Mesenteric fat pad (tissue), 1 donor: ENCODE results near the gene GJD3. TPM values are rescaled to one million over a fixed set of nuclear protein-coding genes. Genes with fewer than 3 reads are reported as not detected.
"Not testable (repeated sequence)": the region's sequence is repeated elsewhere in the genome, so short reads cannot be mapped to it uniquely, and the experiment has no call there.

Experiments used
- DNase-seq: peaks from one replicate; pipeline ENCODE4 v3.0.0-alpha.2; 2020; ENCODE audit warnings: low spot score
- total RNA-seq: library from RNA; stranded (reverse); fragmentation: NEBNext Ultra II Directional; extraction: Animal tissue kit (Norgen Biotek cat#: 25700); gene quantifications from one replicate; pipeline ENCODE4 v1.2.1, GENCODE V29; 2021
- donor health status: DM: yes; HTN: yes; CAD: no.

GJD3 gene
- total RNA-seq, 1 donor from 2014 or later, result 0.77 TPM

DNA sequence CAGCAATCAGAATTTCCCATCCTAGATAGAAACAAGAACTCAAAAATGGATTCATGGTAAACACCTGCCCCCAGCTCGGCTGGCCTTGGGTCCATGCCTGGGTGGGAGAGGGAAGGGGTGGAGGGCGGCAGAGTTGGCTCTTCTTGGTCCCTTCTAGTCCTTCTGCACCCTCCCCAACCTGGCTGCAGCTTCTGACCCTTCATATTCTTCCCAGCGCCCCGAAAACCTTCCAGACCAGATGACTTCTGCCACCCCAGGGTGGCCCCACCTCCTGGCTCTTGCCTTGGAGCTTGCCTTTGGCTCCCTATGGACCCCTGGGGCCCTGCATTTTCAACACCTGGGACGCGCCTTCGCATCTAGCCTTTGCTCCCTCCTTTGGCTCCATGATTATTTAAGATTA, 5.4 kb upstream of the GJD3 start:
- DNase-seq, result peak; percentile 84

DNA sequence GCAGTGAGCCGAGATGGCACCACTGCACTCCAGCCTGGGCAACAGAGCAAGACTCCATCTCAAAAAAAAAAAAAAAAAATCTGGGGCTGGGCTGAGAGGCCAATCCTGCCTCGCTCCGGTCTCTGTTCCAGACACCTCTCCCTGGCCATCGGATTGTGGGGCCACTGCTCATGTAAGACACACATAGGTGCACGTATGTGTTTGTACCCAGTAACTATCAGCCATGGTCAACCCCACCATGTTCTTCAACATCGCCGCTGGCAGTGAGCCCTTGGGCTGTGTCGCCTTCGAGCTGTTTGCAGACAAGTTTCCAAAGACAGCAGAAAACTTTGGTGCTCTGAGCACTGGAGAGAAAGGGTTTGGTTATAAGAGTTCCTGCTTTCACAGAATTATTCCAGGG, 3.2 kb upstream of the GJD3 start:
- not testable (repeated sequence) for DNase-seq

DNA sequence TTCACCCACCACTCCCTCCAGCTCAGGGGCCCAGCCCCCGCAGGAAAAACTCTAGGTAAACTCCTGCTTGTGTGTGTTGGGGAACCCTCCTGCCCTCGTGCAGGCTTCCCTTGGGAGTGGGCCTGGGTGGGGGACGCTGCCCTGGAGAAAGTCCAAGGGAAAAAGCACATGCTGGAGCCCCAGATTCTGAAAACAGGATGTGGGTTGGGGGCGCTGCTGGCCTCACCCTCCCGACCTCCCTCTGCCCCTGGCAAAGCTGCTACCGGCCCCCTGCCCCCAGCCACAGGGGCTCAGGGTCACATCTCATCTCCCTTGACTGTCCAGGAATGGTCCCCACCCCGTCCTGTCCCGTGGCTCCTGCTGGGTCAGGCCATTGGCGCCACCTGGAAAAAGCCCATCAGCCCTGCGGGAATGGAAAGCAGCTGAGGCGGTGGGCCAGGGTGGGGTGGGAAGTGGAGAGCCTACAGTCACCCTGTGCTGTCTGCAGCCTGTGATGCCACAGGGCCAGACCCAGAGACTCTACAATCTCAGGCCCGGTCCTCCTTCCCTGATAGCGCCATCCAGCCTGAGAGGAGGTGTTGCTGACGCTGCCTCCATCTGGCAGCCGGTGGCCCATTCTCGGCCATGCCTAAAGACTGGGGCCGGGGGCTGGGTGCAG, 2.5 kb upstream of the GJD3 start:
- no peak for DNase-seq

DNA sequence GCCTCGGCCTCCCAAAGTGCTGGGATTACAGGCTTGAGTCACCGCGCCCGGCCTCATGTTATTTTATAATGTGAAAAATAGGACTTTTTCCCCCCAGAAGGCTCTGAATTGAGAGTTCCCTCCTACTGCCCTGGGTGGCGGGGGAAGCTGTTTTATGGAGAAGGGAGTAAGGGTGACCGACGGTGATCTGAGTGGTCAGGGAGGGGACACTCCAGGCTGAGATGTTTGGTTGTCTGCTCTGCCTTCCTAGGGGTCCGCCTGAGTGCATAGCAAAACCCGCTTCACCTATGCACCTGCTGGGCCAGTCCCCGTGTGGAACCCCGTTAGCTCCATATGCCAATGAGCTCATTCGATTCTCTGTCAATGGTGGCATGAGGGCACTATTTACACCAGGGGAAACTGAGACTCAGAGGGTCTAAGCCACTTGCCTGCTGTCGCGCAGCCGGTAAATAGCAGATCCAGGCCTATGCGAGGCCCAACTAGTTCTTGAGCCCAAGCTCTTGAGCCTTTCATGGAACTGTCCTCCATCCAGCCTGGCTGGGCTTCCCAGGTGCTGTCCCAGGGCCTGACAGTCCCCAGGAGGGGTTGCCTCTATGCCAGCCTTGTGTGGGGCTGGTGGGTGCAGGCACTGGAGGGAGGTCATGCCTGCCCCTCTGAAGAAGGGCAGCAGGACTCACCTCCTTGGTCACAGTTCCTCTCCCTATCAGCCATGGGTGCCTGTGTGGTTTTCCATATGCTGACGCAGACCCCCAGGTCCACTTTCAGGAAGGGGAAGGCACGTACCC, 1.7 kb upstream of the GJD3 start:
- DNase-seq, result no peak

DNA sequence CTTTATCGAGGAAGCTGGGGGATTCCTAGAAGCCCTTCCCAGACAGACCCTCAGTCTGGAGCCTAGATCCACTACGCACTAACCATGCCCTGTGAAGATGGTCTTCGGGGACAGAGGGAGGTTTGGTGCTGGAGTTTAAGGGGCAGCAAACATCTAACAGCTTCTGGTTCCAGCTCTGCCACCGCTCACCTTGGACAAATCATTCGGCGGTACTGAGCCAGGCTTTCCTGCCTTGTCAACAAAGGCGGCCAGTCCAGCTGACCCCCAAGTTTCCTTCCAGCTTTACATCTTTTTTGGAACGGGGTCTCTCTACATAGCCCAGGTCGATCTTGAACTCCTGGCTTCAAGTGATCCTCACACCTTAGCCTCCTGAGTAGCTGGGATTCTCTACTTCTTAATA, 369 bp upstream of the GJD3 start:
- DNase-seq, result no peak

DNA sequence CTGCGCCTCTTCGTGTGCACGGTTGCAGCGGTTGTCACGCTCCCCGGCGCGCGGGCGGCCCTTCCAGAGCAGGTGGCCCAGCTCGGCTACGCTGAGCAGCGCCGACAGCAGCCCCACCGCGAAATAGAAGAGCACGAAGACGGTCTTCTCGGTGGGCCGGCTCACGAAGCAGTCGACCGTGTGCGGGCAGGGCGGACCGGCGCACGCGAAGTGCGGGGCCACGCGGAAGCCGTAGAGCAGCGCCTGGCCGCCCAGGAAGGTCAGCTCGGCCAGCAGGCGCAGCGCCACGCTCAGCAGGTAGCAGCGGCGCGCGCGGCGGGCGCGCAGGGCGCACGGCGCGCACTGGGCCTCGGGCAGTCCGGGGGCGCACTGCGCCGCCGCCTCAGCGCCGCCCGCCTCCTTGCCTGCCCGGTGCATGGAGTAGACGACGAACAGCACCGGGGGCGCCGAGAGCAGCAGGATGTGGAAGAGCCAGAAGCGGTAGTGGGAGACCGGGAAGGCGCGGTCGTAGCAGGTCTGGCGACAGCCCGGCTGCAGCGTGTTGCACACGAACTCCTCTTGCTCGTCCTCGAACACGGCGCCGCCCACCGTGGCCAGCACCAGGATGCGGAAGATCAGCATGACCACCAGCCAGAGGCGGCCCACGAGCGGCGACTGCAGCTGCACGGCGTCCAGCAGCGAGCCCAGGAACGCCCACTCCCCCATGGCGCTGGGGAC, 1.3 kb downstream of the GJD3 start:
- DNase-seq, result no peak

DNA sequence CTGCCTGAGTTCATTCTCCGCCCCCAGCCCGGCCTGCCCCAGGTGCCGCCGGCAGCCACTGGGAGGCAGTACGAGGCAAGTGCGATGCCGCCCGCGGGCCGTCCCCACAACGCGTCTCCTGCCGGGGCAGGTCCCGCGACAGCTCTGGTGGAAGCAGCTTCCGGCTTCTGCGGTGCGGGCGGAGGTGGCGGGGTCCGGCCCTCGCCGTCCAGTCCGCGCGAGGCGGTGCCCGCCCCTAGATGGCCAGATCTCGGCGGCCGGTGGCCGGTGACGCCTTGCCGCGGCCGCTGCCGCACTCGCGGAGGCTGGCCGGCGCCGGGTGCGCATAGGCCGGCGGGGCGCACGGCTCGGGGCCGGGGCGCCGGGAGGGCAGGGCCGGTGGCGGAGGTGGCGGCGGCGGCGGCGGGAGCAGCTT, 1.8 kb downstream of the GJD3 start:
- DNase-seq, result no peak

DNA sequence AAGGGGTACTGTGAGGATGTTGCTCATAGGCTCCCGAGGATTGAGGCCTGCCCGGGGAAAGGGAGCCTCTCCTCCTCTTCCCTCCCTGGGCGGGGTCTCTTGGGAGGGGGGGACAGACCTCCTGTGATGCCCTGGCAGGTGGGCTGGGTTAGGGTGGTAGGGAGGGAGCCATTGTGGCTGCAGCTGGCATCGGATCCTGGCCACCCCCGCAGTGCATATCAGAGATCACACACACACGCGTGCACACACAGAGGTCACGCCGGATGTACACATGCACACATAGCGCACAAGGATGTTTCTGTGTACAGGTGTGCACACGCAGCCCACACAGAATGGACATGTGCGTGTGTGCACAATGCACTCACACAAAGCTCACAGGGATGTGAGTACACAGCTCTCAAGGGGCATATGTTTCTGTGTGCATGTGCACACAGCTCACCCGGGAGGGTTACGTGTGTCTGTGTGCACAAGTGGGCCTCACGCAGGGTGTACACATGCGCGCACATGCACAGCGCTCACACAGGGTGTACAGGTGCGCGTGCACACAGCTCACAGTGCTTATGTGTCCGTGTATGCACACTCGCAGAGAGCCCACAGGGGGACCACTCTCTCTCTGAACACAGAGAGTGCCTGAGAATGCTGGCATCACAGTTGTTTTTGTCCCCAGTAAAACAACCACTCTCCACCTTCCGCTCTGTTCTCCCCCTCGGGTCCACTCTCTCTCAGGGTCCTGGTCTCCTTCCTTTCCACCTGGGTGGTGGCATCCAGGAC, 2.4 kb downstream of the GJD3 start:
- DNase-seq, result no peak

DNA sequence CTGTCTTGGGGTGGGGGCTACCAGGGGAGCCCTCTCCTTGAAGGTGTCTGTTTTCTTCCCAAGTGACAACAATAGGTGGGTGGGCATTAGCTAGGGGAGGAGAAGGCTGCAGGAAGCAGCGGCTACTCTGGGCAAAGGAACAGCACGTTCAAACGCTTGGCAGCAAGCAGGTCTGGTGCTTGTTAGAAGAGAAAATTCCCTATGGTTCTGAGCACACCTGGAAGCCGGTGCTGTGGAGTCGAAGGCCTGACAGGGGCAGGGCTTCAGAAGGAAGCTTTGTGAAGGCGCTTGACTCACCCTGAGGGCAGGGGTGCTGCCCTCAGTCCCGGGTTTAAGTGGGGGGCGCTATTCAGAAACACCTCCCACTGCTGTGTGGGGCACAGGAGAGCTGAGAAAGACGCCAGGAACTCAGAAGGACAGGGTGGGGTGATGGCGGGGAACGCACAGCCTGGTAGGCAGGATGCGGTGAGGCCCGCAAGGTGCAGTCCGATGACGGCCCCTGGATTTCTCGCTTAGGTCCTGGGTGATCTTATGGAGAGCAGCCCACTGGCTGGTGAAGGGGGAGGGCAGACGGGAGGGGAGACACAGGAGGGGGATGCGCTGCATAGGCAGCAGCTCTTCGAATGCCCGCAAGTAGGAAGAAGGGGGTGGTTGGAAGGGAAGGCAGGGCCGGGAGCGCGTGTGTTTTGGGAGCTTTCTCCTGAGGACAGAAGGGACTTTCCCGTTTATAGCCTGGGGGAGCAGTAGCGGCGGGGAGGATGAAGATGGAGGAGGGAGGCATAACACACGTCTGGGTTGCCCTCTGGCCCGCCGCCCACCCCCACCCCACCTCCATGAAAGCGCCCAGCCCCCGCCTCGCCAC, 3.2 kb downstream of the GJD3 start:
- DNase-seq, result no peak

DNA sequence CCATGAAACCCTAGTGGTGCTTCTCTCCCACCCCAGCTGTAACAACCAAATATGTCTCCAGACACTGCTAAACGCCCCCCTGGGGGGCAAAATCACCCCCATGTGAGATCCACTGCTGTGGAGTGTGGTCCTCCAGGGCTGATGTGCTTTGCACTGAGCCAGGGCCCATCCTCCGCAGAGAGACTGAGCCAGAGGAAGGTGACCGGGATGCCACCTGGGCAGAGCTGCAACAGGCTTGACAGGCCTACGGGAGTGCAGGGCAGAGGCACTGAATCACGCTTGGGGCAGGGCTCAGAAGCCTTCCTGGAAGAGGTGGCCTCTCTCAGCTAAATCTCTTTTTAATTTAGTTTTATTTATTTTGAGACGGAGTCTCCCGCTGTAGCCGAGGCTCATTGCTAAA, 4.4 kb downstream of the GJD3 start:
- no peak for DNase-seq

DNA sequence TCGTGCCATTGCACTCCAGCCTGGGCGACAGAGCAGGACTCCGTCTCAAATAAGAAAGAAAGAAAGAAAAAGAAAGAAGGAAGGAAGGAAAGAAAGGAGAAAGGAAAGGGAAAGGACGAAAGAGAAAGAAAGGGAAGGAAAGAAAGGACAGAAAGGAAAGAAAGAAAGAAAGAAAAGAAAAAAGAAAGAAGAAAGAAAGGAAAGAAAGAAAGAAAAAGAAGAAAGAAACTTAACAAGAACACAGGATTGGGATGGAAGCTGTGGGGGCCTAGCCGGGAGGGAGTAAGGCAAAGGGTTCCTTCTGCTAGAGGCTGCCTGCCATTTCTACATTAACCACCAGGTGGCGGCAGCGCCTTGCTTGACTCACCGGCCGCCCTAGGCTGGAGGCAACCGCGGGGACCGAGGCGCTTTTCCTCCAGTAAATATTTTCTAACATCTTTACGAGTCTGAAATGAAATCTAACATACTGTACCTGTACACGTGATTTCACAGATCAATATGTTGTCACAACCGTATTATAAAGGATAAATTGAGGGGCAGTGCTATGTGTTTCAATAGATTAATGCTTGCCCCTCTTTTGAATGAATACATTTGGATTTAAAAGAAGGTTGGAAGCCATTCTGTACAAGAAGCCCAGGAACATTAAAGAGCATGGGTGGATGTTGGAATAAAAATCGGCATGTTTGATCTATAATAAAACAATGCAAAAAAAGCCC, 6.1 kb downstream of the GJD3 start:
- peak; percentile 95 for DNase-seq

DNA sequence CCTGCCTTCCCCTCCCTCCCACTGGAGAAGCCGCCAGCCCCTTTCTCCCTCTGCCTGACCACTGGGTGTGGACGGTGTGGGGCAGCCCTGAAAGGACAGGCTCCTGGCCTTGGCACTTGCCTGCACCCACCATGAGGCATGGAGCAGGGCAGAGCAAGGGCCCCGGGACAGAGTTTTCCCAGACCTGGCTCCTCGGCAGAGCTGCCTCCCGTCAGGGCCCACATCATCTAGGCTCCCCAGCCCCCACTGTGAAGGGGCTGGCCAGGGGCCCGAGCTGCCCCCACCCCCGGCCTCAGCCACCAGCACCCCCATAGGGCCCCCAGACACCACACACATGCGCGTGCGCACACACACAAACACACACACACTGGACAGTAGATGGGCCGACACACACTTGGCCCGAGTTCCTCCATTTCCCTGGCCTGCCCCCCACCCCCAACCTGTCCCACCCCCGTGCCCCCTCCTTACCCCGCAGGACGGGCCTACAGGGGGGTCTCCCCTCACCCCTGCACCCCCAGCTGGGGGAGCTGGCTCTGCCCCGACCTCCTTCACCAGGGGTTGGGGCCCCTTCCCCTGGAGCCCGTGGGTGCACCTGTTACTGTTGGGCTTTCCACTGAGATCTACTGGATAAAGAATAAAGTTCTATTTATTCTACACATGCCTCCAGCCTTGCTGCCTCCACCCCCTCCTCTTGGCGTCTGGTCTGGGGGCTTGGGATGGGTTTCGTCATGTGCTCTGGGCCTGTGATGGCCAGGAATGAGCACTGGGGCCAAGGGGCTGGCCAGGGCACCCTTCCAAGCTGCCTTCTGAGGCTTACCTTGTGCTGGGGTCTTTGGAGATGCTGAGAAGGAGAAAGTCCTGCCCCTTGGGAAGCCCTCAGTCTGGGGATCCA, 7.3 kb downstream of the GJD3 start:
- no peak for DNase-seq

DNA sequence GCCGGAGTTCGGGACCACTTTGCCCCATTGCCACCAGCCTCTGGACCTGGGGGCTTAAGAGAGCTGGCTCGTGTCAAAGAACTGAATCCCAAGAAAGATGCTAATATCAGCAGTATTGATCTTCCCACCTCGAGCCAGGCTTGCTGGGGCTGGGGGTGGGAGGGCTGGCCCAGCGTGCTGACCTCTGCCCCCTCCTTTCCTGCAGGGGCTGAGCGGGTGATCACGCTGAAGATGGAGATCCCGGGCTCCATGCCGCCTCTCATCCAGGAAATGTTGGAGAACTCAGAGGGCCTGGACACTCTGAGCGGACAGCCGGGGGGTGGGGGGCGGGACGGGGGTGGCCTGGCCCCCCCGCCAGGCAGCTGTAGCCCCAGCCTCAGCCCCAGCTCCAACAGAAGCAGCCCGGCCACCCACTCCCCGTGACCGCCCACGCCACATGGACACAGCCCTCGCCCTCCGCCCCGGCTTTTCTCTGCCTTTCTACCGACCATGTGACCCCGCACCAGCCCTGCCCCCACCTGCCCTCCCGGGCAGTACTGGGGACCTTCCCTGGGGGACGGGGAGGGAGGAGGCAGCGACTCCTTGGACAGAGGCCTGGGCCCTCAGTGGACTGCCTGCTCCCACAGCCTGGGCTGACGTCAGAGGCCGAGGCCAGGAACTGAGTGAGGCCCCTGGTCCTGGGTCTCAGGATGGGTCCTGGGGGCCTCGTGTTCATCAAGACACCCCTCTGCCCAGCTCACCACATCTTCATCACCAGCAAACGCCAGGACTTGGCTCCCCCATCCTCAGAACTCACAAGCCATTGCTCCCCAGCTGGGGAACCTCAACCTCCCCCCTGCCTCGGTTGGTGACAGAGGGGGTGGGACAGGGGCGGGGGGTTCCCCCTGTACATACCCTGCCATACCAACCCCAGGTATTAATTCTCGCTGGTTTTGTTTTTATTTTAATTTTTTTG, 8.5 kb downstream of the GJD3 start:
- no peak for DNase-seq

DNA sequence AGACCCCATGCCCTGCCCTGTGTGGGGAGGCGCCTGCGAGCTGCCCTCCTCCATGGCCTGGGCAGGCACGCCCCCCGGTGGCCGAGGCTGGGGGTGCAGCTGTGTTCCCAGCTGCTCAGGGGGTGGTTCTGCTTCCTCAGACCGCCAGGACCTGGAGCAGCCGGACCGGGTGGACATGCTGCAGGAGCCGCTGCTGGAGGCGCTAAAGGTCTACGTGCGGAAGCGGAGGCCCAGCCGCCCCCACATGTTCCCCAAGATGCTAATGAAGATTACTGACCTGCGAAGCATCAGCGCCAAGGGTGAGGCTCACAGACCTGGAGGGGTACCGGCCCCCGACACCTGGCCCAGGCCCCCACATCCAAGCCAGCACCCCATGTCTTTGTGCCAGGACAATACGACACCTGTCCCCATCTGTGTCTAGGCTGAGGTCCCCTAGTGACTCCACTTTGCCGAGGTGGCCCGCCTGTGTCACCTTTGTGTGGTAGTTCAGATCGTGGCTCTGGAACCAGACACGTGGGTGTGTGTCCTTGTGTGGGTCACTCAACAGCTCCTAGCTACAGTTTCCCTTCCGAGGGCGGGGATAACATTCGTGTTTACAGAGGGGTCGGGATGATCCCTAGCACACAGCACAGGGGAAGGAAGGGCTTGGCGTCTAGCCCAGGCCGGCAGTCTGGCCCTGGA, 9.3 kb downstream of the GJD3 start:
- peak; percentile 95 for DNase-seq

DNA sequence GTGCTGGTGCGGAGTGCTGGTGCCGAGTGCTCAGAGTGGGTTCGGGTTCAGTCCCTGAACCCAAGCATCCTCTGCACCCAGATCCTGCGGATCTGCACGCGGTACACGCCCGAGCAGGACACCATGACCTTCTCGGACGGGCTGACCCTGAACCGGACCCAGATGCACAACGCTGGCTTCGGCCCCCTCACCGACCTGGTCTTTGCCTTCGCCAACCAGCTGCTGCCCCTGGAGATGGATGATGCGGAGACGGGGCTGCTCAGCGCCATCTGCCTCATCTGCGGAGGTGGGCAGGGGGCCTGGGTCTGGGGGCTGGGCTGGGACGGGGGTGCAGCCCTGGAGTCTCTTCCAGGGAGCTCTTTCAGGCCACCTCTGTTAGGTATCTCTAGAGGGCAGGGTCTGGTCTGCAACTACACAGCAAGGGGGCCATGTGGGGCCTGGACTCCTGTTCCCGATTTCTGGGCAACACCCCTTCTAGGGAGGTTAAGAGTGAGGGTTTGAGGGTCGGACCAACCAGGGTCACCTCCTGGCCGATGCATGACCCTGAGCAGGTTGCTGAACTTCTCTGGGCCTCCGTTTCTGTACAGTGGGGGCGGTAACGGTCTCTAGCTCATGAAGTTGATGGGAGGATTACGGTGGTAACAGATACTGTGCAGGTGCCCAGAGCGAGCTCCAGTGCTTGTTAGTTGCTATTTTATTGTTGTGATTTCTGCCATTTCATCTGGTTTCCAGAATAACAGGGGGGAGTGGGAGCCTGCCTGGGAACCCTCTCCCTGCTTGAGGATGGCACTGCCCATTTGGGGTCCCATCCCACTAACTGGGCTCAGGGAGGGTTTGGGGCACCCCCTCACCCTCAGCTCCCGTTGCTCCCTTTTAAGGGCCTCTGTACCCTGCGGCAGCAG, 10.1 kb downstream of the GJD3 start:
- no peak for DNase-seq

DNA sequence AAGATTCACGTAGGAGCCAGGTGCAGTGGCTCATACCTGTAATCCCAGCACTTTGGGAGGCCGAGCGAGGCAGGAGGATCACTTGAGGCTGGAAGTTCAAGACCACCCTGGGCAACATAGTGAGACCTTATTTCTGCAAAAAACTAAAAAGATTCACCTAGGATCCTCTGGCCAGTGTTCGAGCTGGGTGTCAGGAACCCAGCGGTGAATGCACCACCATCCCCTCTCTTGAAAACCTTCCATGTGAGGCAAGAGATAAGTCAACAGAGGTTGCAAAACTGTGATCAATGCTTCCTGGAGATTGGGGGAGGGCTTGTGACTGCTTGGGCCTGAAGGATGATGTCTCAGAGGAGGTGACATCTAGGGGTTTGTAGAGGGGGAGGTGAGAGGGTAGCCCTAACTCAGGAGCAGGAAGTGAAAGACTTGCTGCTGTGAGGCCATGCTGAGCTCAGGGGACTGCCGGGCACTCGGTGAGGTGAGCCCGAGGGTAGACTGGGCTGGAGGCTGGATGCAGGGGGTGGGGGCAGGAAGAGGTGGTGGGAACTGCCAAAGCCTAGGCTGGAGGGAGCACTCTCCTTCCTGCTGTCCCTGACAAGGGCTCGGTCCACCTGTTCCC, 11.7 kb downstream of the GJD3 start:
- no peak for DNase-seq
